GM21447 (cell line): ENCODE data around the gene RPTOR.

Experiments used
- ATAC-seq: cut with Tn5 transposase; IDR thresholded peaks from one replicate; pipeline ENCODE4 v1.9.1; 2021; ENCODE audit not compliant: unreplicated experiment

RPTOR gene

GRCh38 chr17:80882926-80883685 lies 338.5 kb downstream of the RPTOR start:
- ATAC-seq, result no peak

- ATAC-seq, result no peak
These were observed 339.4 kb downstream of the RPTOR start for GRCh38 chr17:80883831-80884735.

- ATAC-seq, result no peak
These were observed 340.2 kb downstream of the RPTOR start for GRCh38 chr17:80884811-80885210.

- no peak for ATAC-seq
These were observed 341.4 kb downstream of the RPTOR start for GRCh38 chr17:80885947-80886582.

- no peak for ATAC-seq
These were observed 342.3 kb downstream of the RPTOR start for GRCh38 chr17:80886641-80887573.

GRCh38 chr17:80887639-80888175 lies 343.1 kb downstream of the RPTOR start:
- no peak for ATAC-seq

GRCh38 chr17:80888276-80889160 lies 343.9 kb downstream of the RPTOR start:
- ATAC-seq, result no peak

GRCh38 chr17:80889231-80890195 lies 344.9 kb downstream of the RPTOR start:
- no peak for ATAC-seq

GRCh38 chr17:80890196-80890920 lies 345.7 kb downstream of the RPTOR start:
- no peak for ATAC-seq

- ATAC-seq, result no peak
These were observed 346.3 kb downstream of the RPTOR start for GRCh38 chr17:80890921-80891396.

GRCh38 chr17:80891397-80892018 lies 346.9 kb downstream of the RPTOR start:
- ATAC-seq, result peak; percentile 44

- peak; percentile 77 for ATAC-seq
These were observed 347.6 kb downstream of the RPTOR start for GRCh38 chr17:80892019-80892855.

GRCh38 chr17:80892900-80893603 lies 348.4 kb downstream of the RPTOR start:
- no peak for ATAC-seq

GRCh38 chr17:80893604-80894438 lies 349.2 kb downstream of the RPTOR start:
- ATAC-seq, result no peak

- no peak for ATAC-seq
These were observed 349.7 kb downstream of the RPTOR start for GRCh38 chr17:80894439-80894721.
